ENCODE measurements around the gene ECHDC1. TPM values are rescaled to one million over a fixed set of nuclear protein-coding genes. Genes with fewer than 3 reads are reported as not detected.

Gene ECHDC1
- total RNA-seq, 1 donor from 2014 or later = 59.7 TPM

GRCh38 chr6:127348028-127348661 is 4.7 kb upstream of the ECHDC1 start:
- Mint-ChIP-seq H3K36me3 (ENCODE audit: low read depth) (peaks cover 3% of the 10 kb centered on the region), H3K27ac (no peak overlapping the region), H3K27me3 (no peaks in the 10 kb centered on the region), H3K4me1 (peaks cover 21% of the 10 kb centered on the region), H3K4me3 (no peak overlapping the region), H3K9me3 (peaks cover 10% of the 10 kb centered on the region)
- ATAC-seq (ENCODE audit: low read depth) (no peak), DNase-seq (no peak)
- ChIA-PET CTCF (no interaction called here), POLR2A (no interaction called here)
- TF ChIP-seq CTCF (IDR thresholded peaks at IDR 0.05) = no peak
- intact Hi-C loops (cut with micrococcal nuclease) = no loop called here

GRCh38 chr6:127347178-127347577 is 3.8 kb upstream of the ECHDC1 start:
- intact Hi-C loops (cut with micrococcal nuclease) = no loop called here
- H3K4me3 Mint-ChIP-seq = no peak overlapping the region
- H3K36me3 Mint-ChIP-seq (ENCODE audit: low read depth) = peaks cover 3% of the 10 kb centered on the region
- no peak overlapping the region for H3K27ac Mint-ChIP-seq
- no peak for TF ChIP-seq CTCF (IDR thresholded peaks at IDR 0.05)
- peaks cover 11% of the 10 kb centered on the region for H3K4me1 Mint-ChIP-seq
- DNase-seq (no peak), ATAC-seq (ENCODE audit: low read depth) (no peak)
- peaks cover 10% of the 10 kb centered on the region for H3K9me3 Mint-ChIP-seq
- H3K27me3 Mint-ChIP-seq = no peaks in the 10 kb centered on the region
- ChIA-PET POLR2A (no interaction called here), CTCF (no interaction called here)

GRCh38 chr6:127345521-127345920 is 2.1 kb upstream of the ECHDC1 start:
- no peak overlapping the region for H3K27ac Mint-ChIP-seq
- peaks cover 9% of the 10 kb centered on the region for H3K9me3 Mint-ChIP-seq
- no peak overlapping the region for H3K4me3 Mint-ChIP-seq
- POLR2A ChIA-PET = interaction anchor here (0.7 kb wide), 1 partner anchor 16 kb away, joined by 3 read pairs; no protein-coding TSS in a partner anchor
- H3K36me3 Mint-ChIP-seq (ENCODE audit: low read depth) = peaks cover 3% of the 10 kb centered on the region
- DNase-seq (no peak), ATAC-seq (ENCODE audit: low read depth) (no peak)
- intact Hi-C loops (cut with micrococcal nuclease) = no loop called here
- peaks cover 5% of the 10 kb centered on the region for H3K4me1 Mint-ChIP-seq
- no peak for TF ChIP-seq CTCF (IDR thresholded peaks at IDR 0.05)
- CTCF ChIA-PET = no interaction called here
- no peaks in the 10 kb centered on the region for H3K27me3 Mint-ChIP-seq

- ATAC-seq (ENCODE audit: low read depth) (no peak), DNase-seq (no peak)
- intact Hi-C loops (cut with micrococcal nuclease) = loop anchor here (1.0 to 5.0 kb wide), 7 partner anchors 10 to 1997 kb away; partner anchors contain the start of gene RNF146
- Mint-ChIP-seq H3K9me3 (no peaks in the 10 kb centered on the region), H3K4me1 (peaks cover 7% of the 10 kb centered on the region), H3K36me3 (ENCODE audit: low read depth) (peaks cover 2% of the 10 kb centered on the region), H3K4me3 (no peak overlapping the region), H3K27me3 (no peaks in the 10 kb centered on the region), H3K27ac (no peak overlapping the region)
- TF ChIP-seq CTCF (IDR thresholded peaks at IDR 0.05) = no peak
- POLR2A ChIA-PET = interaction anchor here (0.5 to 1.3 kb wide), 3 partner anchors 11 to 1294 kb away, joined by 3 to 5 read pairs (median 3); no protein-coding TSS in a partner anchor
- CTCF ChIA-PET = interaction anchor here (1.4 kb wide), 1 partner anchor 78 kb away, joined by 8 read pairs; the partner anchor contains the start of gene RNF146
Observed at GRCh38 chr6:127343809-127344659, 625 bp upstream of the ECHDC1 start.
